ENCODE measurements around the gene VOPP1.
"Not testable (repeated sequence)": the region's sequence is repeated elsewhere in the genome, so short reads cannot be mapped to it uniquely, and the experiment has no call there.

VOPP1 gene

GRCh38 chr7:55488216-55488615, 84.1 kb downstream of the VOPP1 start:
- DNase-seq (ENCODE audit: low spot score) = no peak

- DNase-seq (ENCODE audit: low spot score) = no peak
These were observed 85.3 kb downstream of the VOPP1 start for GRCh38 chr7:55486991-55487390.

DNA sequence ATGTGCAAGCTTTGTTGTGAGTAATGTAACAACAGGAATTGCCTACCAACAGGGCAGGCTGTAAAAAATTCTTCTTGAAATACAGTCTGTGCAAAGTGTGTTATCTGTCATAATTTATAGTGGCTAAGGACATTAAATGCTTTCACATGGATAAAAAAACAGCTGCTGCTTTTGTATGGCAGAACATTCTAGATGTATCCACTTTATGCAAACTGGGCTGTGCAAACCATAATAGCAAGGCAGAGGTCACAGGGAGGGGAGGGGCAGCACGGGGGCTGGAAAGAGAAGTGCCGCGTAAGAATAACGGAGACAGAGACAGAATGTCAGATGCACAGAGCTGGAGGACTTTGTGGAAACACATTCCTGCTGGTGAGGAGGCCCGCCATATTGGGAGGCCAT, 86.1 kb downstream of the VOPP1 start:
- no peak for DNase-seq (ENCODE audit: low spot score)

- no peak for DNase-seq (ENCODE audit: low spot score)
These were observed 86.7 kb downstream of the VOPP1 start for GRCh38 chr7:55485501-55486191.

GRCh38 chr7:55484834-55485233, 87.5 kb downstream of the VOPP1 start:
- no peak for DNase-seq (ENCODE audit: low spot score)

DNA sequence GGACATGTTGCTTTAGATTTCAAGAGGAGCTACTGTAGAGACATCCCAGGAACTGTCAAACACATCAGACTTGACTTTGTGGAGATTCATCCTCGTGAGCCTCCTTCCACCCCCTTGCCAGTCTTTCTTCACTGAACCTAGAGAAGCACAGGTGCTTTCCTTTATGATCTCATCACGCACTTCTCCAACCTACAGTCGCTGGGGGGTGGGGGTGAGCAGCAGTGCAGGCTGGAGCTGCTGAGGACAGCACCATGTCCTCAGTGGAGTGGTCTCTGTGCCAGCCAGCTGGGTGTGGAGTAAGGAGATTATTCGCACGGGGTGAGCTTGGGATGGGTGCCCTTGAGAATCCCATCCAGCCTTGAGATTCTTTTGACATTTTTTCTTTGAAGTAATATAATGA, 88.1 kb downstream of the VOPP1 start:
- DNase-seq (ENCODE audit: low spot score) = no peak

DNA sequence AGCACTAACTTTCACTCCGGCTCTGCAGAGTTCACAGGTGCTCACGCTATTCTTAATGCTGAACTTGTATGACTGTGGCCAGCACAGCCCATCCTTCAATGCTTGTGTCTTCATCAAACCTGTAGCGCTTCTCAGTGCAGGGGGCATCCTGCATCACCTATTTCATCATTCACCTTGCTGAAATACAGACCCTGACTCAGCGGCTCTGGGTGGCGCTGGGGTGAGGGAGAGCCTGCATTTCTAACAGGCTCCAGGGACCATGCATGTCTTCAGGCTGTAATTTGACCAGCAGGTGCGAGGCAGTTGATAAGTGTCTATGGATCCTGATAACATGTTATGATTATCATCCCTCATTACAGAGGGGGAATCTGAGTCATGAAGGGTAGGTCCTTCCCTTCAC, 89.3 kb downstream of the VOPP1 start:
- no peak for DNase-seq (ENCODE audit: low spot score)

DNA sequence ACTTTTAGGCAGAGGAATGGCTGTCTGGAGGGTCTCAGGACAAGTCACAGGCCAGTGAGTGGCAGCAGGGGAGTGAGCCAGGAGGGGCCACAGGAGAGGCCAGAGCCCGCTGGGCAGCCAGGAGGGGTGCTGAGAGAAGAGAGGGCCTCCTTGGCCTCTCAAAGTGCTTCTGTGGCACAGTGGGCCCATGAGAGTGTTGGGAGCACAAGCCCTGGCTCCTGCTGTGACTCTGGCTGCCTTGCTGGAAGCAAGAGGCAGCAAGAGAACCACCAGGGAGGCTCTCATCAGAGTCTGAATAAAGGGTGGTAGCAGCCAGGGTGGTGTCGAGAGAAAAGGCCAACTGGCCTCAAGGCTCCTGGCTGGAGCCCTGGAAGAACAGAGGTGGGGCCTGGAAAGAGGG, 91.1 kb downstream of the VOPP1 start:
- no peak for DNase-seq (ENCODE audit: low spot score)

DNA sequence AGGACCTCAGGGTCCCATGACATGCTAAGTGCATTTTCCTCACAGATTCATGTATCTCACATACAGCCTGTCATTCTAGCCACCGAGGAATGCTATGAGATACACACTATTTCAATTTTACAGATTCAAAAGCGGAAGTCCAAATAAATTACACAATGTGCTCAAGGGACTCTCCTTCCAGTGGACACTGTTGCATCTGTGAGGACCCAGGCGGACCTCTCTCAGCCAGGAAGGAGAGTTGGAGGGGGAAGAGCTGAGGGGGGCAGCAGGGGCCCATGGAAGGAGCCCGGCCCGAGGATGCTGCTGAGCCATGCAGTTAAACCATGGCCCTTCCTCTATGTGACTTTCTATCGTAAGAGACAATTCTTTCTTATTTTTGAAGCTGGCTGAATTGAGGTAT, 93.6 kb downstream of the VOPP1 start:
- DNase-seq (ENCODE audit: low spot score) = no peak

DNA sequence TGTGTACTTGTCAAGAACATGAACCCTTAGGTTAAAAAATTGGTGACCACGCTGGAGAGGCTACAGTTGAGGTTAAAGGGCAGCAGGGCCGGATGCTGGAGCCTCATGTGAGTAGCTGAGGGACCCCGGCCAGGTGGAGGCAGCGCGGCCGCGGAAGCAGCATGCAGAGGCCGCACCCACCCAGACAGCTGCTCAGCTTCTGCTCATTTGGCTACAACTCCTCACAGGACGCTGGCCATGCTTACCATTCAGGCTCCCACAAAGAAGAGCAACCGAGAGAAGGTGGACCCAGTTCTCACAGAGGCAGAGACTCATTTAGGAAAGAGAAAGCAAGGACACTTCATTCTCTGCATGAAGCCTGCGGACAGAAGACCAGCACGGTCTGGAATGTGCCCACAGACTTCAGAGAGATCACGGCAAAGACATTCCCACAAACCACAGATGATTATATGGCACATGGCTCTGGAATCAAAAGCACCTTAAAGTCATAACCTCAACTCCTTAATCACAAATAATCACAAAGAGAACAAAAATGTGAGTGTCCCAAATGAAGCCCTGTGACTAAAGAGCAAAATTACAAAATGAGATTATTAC, 94.4 kb downstream of the VOPP1 start:
- DNase-seq (ENCODE audit: low spot score) = peak; percentile 93

GRCh38 chr7:55476852-55477780, 95.2 kb downstream of the VOPP1 start:
- no peak for DNase-seq (ENCODE audit: low spot score)

DNA sequence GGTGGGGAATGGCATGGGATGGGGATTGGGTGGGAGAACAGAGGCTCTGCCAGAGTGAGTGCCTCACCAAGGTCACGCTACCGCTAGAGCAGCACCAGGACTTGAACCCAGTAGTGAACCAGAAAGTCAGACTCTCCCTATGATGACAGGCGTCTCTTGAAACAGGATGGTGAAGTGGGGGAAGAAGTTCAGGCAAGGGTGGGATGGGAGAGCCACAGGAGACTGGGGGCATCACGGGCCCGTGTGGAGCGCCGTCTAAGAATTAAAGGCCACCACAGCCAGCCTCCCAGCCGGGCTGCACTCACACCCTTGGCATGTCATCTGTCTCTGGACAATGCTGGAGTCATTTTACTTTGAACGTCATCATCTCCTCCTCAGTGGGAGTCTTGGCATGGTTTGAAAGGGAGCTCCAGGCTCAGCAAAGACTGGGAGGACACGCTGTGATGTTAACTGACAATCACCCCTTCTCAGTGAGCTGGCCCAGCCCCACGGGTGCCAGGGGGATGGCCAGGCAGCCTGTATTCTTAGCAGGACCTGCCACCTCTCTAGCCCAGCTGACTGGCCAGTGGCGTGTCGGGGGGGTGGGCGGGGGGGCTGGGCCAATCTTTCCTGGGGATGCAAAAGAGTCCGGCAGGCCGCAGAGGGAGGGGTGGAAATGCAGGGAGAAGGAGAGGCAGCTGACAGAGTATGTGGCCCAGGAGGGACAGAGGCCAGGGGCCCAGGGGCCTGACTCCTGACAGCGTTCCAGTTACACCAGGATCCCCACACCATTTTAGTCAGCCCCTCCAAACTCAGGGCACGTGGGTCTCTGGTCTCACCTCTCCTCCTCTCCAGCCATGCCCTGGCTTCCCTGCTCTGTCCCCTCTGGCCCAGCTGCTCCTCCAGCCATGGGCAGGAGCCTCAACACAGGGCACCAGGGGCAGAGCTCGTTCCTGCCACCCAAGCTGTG, 96.2 kb downstream of the VOPP1 start:
- DNase-seq (ENCODE audit: low spot score) = peak; percentile 76

DNA sequence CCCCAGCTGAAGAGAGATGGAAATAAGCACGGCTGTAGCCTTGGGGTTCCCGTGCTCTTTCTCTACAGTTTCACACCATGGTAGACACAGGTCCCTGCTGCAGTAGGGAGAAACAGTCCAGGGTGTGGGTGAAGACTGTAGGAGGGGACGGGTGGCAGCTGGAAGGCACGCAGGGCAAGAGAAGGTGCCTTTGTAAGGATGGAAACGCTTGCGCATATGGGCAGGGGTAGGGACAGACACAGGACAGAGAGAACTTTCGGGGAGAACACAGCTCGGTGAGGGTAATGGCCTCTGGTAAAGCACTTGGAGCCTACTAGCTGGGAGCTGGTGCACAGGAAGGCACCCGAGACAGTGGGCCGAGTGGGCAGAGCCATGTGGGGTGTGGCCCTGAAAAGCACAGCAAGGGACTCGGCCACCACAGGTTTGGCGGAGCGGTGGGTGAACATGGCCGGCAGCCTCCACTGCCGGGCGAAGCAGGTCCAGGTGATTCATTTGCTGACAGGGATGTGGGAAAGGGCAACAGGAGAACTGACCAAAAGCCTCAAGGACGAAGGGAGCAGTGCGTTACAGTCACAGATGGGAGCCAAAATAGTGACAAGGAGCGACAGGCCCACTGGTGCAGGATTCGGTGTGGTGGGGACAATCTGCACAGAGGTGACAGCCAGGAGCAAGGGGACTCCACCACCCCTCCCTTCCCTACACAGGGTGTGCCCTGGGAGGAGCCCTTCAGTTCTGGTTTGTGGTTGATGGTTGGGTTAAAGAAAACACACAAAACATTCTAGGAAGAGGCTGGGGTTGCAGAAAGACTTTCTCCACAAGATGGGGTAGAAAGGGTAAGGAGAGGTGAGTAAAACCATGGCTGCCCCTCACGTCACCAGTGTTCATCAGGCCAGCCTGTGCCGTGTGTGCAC, 97.1 kb downstream of the VOPP1 start:
- no peak for DNase-seq (ENCODE audit: low spot score)

DNA sequence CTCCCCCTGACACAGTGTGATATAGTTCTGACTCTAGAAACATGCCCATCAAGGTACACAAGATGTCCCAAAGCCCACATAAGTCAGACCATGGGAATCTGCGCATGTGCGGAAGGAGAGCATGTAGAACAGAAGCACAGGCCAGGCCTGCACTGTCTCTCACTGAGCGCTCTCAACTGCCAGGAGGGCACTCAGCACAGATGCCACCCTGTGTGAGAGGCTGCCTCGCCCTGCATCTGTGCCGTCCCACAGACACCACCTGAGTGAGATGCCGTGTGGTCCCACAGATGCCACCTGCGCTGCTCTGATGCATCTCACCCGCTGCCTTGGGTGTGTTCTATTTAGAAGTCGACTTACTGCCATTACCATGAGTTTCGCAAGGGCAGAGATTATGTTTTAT, 98.4 kb downstream of the VOPP1 start:
- no peak for DNase-seq (ENCODE audit: low spot score)

DNA sequence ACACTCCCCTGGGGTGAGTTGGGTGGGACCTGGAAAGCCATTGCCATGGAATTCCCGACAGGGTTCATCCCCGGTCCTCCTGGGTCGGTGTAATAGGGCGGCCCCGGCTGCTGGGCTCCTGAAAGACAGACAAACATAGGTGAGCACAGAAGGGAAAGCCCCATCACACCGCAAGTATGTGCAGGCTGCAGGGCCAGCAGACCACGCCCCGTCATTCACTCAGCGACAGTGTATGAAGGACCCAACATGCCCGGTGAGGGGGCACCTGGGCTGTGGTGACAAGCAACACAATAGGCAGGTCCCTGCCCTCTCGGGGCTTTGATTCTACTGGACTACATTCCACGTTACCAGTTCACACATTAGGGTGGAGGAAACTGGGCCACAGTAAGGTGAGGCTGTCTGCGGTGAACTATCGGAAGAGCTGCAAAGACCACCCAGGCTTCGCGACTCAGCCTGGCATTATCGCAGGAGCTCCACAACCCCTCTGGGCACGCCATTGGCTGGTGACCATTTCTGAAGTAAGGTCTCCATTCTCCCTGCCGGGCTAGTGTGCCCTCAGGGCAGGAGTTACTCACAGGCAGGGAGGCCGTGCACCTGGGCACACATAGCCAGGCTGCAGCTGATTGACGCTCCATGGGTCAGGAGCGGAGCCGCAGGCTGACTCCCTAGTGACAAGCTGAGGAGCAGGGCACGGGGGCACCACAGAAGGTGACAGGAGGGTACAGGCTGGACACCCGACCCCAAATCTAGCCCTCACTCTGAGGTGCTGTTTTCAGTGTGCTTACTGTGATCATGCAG, 99.2 kb downstream of the VOPP1 start:
- no peak for DNase-seq (ENCODE audit: low spot score)

DNA sequence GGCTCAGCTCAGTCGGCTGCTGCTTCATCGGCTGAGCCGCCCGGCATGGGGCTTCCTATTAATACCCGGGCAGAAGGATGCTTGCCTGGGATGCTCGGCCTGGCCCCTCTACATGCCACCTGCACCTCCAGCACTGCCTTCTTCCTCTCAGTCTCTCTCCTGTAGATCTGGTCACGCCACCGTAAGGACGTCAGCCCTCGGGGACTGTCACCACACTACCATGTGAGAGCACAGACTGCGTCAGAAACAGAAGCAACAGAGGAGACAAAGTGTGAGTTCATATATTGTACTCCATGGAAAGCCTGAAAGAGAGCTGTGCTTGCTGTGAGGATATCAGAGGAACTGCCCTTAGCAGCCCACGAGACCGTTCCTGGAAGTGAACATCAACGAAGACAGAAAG, 99.9 kb downstream of the VOPP1 start:
- not testable (repeated sequence) for DNase-seq (ENCODE audit: low spot score)

DNA sequence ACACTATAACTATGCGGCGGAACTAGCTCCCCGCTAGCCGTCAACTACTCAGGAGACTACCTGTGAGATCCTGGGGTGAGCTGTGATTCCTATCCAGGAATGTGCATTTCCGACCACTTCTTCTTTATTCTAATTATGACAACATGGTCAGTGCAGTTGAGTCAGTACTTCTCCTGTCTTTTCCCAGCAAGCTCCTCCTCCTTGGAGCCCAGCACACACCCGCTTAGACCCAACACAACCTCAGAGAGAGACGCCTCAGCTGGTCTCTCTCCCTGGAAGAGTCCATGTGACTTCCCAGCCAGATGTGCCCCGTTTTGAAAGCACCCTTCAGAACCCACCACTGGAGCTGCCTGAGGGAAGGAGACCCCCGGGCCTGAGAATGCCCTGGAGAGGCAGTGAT, 100.7 kb downstream of the VOPP1 start:
- DNase-seq (ENCODE audit: low spot score) = not testable (repeated sequence)

DNA sequence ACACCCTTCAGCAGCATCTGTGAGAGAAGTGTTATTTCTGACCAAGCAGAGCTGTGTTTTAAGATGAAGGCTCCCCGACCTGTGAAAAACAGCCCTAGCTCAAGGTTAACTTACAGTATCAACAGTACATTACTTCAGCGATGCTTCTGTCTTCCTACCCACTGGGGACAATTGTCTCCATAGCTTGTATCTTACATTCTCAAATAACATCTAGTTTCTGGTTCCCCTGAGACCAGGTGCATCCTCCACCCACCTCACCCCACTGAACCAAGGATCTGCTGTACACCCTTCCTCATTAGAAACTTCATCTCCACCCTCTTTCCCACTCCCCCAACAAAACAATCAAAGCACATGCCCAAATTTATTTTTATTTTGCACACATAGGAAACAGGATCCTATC, 102.0 kb downstream of the VOPP1 start:
- DNase-seq (ENCODE audit: low spot score) = no peak

DNA sequence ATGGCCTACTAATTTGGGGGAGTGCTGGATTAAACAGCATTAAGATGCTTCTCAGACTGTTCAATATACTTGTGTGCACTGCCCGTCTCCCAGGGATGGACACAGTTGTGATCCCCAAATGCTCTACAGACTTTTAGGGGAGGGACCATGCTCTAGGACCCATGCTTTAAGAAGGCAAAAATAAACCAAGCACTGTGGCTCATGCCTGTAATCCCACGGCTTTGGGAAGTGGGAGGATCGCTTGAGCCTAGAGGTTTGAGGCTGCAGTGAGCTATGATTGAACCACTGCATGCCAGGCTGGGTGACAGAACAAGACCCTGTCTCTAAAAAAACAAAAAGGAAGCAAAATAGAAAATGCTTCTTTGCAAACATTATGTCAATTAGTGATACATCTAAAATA, 102.6 kb downstream of the VOPP1 start:
- no peak for DNase-seq (ENCODE audit: low spot score)

GRCh38 chr7:55469271-55469681, 103.0 kb downstream of the VOPP1 start:
- no peak for DNase-seq (ENCODE audit: low spot score)

Measured in AG08395 (cell line).